ENCODE data around the gene ALDH2.

- no peak for TF ChIP-seq POLR2AphosphoS5 (IDR thresholded peaks at IDR 0.05; ENCODE audit: borderline replicate concordance, low read depth, low read length)
- TF ChIP-seq EZH2 (IDR thresholded peaks at IDR 0.05) = no peak
- TF ChIP-seq FOXP2 (optimal IDR thresholded peaks at IDR 0.05; ENCODE audit: control extremely low read depth, extremely low read length, insufficient read depth) = no peak
Observed at GRCh38 chr12:111788178-111788654, 21.5 kb downstream of the ALDH2 start.
